Erythroblast (primary cell): Measurements from ENCODE around the gene EVX2.

Source experiments
- GATA1 ChIP-seq: IDR thresholded peaks from 2 replicates; pipeline ENCODE4 v1.6.1; 2011; ENCODE audit warnings: low read depth, mild to moderate bottlenecking, control low read depth, low read length, moderate library complexity
- POLR2A ChIP-seq: IDR thresholded peaks from 2 replicates; pipeline ENCODE4 v1.6.1; 2011; ENCODE audit warnings: mild to moderate bottlenecking, low read length

DNA sequence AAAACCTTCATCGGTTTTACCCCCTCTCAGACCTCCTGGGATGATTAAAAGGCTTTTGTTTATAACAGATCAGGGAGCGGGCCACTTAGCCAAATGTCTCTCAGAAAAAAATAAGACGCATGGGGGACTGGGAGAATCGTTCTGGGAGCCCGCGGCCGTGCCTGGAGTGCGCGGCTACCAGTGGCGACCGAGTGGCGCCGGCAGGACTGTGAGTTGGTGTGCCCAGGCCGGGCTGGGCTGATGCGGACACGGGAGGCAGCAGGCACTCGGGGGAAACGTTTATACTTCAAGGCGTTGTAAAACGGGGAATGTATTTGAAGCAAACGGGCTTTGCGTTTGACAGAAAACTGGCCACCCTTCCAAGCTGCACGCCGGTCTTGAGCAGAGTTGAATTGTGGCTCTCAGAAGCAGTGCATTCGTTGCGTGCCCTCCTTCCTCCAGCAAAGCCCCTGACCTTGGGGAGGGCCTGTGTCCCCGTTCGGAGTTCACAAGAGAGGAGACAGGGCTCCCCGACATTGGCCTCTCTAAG lies 28.1 kb upstream of the EVX2 start:
- no peak for TF ChIP-seq POLR2A
- no peak for TF ChIP-seq GATA1
